Measurements from ENCODE around the gene GABRR3.

DNA sequence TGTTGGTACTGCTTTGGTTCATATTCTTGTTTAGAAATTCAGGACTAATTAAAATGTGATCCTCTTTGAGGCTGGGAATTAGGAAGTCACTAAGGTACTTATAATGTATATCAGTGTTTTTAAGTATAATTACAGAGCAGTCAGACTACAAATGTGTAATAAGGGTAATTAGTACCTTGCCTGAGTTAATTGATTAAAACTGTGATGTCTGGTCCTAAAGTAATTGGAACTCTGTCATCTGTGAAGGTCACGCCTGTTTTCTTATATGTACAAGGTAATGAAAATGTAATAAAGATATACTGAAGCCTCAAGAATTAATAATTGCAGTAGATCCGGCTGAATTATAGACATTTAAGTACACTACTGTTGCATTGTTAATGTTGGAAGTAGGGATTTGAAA, 95.7 kb downstream of the GABRR3 start:
- TF ChIP-seq, protein P1, sequence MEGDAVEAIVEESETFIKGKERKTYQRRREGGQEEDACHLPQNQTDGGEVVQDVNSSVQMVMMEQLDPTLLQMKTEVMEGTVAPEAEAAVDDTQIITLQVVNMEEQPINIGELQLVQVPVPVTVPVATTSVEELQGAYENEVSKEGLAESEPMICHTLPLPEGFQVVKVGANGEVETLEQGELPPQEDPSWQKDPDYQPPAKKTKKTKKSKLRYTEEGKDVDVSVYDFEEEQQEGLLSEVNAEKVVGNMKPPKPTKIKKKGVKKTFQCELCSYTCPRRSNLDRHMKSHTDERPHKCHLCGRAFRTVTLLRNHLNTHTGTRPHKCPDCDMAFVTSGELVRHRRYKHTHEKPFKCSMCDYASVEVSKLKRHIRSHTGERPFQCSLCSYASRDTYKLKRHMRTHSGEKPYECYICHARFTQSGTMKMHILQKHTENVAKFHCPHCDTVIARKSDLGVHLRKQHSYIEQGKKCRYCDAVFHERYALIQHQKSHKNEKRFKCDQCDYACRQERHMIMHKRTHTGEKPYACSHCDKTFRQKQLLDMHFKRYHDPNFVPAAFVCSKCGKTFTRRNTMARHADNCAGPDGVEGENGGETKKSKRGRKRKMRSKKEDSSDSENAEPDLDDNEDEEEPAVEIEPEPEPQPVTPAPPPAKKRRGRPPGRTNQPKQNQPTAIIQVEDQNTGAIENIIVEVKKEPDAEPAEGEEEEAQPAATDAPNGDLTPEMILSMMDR (IDR thresholded peaks at IDR 0.05; ENCODE audit: insufficient read depth, low read length, poor library complexity, severe bottlenecking): no peak
- TF ChIP-seq EZH2phosphoT487 (conservative IDR thresholded peaks at IDR 0.05; ENCODE audit: low read length): no peak
